ENCODE measurements around the gene SCYL1.

SCYL1 gene

DNA sequence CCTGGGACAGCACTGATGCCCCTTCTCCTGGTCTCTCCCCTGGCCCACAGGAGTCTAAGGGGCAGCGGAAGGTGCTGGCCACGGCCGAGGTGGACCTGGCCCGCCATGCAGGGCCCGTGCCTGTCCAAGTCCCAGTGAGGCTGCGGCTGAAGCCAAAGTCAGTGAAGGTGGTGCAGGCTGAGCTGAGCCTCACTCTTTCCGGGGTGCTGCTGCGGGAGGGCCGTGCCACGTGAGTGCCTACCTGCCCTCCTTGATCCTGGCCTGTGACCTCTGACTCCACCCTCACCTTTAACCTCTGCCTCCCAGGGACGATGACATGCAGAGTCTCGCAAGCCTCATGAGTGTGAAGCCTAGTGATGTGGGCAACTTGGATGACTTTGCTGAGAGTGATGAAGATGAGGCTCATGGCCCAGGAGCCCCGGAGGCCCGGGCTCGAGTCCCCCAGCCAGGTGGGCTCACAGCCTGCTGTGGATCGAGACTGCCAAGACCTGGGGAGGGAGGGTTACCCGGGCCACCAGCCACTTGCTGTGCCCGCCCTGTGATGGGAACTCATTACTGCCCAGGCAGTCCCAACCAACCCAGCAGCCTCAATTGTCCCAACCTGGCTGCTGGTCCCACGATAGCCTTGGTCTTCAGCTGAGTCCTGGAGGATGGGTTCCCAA is 55.3 kb downstream of the SCYL1 start:
- no peak for DNase-seq (ENCODE audit: low read depth in 1 of 2, low spot score in 1 of 2)

DNA sequence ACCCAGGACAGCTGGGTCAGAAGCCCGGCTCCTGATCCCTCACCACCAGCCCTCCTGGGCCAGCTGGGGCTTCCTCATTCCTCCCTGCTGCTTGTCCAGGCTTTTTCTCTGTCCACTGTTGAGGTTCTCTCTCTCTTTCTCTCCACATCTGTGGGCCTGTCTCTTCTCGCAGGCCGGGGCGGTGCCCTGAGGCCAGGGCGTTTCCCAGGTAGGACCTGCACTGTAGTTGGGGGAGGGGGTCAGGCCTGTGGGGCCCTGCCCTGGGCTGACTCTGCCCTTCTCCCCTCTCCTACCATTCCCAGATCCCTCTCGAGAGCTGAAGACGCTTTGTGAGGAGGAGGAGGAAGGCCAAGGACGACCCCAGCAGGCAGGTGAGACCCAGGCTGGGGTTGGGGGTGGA is 55.9 kb downstream of the SCYL1 start:
- DNase-seq (ENCODE audit: low read depth in 1 of 2, low spot score in 1 of 2) = no peak

DNA sequence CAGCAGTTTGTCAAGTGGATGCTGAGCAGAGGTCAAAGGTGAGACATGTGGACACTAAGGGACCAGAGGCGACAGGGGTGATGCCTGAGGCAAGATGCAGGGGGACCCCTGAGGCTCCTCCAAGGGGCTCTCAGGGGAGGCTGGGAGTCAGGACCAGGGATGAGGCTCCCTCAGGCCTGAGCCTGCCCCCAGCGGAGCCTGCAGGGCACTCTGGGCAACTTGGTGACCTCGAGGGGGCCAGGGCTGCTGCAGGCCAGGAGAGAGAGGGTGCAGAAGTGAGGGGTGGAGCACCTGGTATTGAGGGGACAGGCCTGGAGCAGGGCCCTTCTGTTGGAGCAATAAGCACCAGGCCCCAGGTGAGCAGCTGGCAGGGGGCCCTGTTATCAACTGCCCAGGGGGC is 57.0 kb downstream of the SCYL1 start:
- no peak for DNase-seq (ENCODE audit: low read depth in 1 of 2, low spot score in 1 of 2)

DNA sequence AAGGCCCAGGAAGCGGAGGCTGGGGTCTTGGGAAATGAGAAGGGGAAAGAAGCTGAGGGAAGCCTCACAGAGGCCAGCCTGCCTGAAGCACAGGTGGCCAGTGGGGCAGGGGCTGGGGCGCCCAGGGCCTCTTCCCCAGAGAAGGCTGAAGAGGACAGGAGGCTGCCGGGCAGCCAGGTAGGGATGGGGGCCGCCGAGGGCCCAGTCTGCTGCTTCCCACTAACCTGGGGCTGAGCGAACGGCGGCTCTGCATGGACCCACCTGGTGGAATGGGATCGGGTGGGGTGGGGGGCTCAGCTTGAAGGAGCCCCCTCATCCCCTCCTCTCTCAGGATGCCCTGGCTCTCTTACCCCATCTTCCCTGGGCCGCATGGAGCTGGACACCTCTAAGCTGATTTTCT is 58.7 kb downstream of the SCYL1 start:
- no peak for DNase-seq (ENCODE audit: low read depth in 1 of 2, low spot score in 1 of 2)

- DNase-seq (ENCODE audit: low read depth in 1 of 2, low spot score in 1 of 2) = no peak
Observed at GRCh38 chr11:65584106-65584505, 59.2 kb downstream of the SCYL1 start.

GRCh38 chr11:65584723-65585171 is 59.9 kb downstream of the SCYL1 start:
- no peak for DNase-seq (ENCODE audit: low read depth in 1 of 2, low spot score in 1 of 2)

DNA sequence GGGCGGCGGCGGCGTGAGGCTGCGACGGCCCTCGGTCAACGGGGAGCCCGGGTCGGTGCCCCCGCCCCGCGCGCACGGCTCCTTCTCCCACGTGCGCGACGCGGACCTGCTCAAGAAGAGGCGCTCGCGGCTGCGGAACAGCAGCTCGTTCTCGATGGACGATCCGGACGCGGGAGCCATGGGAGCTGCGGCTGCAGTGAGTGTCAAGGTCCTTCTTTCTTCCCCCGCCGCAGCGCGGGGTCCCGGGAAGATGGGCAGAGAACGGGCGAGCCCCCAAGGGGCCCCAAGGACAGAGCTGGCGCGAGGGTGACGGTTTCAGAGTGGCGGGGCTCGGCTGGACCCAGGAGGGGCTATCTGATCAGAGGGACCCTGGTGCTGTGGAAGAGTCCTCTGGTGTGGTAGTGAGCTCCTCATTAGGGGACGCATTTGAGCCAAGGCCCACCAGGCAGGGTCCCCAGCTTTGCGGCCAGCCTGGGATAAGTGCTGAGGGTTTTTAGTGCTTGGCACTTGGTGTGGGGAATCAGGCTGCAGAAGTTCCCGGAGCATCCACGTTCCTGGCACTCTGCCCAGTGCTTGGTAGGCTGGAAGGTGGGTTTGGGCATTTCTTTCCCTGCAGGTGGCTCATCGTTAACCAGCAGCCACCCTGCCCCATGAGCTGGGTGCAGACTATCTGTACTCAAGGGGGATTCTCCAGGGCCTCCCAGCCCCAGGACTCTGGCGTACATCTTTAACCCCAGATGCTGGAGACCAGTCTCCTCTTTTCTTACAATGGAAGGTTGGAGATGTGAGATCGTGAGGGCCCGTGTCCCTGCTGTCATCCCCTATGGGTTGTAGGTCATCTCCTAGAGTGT is 60.7 kb downstream of the SCYL1 start:
- no peak for DNase-seq (ENCODE audit: low read depth in 1 of 2, low spot score in 1 of 2)

DNA sequence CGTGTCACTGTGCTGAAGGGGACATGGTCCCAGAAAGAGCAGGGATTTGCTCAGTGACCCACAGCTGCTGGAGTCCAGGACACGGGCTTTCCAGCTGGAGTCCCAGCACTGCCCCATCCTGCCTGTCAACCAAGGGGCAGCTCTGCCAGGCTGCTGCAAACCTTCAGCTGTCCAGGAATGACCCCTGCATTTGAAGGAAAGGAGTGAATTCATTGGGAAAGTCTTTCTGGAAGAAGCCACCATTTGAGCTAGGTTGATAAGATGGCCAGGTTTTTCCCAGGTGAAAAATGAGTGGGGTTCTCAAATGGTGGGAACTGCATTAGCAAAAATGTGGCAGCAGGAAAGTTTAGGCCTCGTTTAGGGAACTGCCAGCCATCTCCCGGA is 61.4 kb downstream of the SCYL1 start:
- DNase-seq (ENCODE audit: low read depth in 1 of 2, low spot score in 1 of 2) = no peak

GRCh38 chr11:65586676-65587075 is 61.8 kb downstream of the SCYL1 start:
- DNase-seq (ENCODE audit: low read depth in 1 of 2, low spot score in 1 of 2) = no peak

Data from activated T-helper 1 cell treated with anti-CD3 and anti-CD28 coated beads, Interleukin-2, amount 50 U/mL, for 16 hours (primary cell).